Measurements from ENCODE around the gene ZNF614. TPM values are rescaled to one million over a fixed set of nuclear protein-coding genes. Genes with fewer than 3 reads are reported as not detected.

Gene ZNF614
- total and polyA plus RNA-seq, 10 of the 15 experiments (the other 5 are each of a cell fraction or from before 2014, with no cell fraction given): 3.9 to 16.0 (median 9.6) TPM

DNA sequence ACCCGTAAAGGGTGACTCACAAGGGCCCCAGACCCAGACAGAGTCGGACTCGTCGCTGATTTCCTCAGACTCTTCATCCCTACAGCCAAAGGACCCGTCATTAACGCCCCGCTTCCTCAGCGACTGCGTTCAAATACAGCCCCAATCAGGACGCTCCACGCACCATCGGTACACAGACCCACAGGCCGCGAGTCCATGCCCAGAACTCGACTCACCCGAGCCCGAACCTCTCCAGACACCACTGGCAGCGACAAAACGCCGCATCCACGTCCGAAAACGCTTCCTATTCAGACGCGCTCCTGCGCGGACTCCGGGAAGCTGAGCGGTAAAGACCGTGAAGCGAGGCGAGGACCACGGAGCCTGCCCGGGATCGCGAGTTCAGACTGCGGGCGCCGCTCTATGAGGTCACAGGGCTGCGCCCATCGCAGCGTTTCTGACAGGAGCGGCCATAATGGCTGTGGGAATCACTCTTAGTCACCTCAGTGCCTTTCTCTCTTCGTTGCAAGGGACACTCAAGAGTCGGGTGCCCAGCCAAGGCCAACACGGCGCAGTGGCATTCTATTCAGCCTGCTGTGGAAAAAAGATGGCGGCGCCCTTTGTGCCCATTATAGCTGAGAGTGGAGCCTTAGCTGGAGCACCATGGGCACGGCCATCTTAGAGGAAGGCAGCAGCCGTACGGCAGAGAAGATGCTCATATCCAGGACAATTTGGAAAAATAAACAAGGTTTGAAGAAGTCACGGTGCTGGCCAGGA lies at the start of gene ZNF614 (continued):
- TF ChIP-seq HDAC6 (IDR thresholded peaks at IDR 0.05; ENCODE audit: unreplicated experiment) (no peak), BHLHE40 (IDR thresholded peaks at IDR 0.05; ENCODE audit: borderline replicate concordance in 1 of 2, low read depth in 2 of 2, low read length in 1 of 2) (peak in 1 of 2 experiments; percentile 25; a peak in 1 of 4 replicates), IKZF1 (conservative IDR thresholded peaks at IDR 0.05) (peak; percentile 99), ZNF384 (IDR thresholded peaks at IDR 0.05; ENCODE audit: borderline replicate concordance, low read depth, low read length) (no peak), NR2F1 (conservative IDR thresholded peaks at IDR 0.05) (peak; percentile 48; the same call in 1 of the 2 replicates), EED (IDR thresholded peaks at IDR 0.05; ENCODE audit: low read depth) (0 out of 2 replicates have a peak, but pooled peaks have one; percentile 15), NFYA (IDR thresholded peaks at IDR 0.05; ENCODE audit: borderline replicate concordance, low read depth, low read length) (no peak), ZSCAN29 (IDR thresholded peaks at IDR 0.05) (no peak), RB1 (IDR thresholded peaks at IDR 0.05; ENCODE audit: borderline replicate concordance) (no peak; the same call in 1 of the 2 replicates), TAF1 (IDR thresholded peaks at IDR 0.05; ENCODE audit: borderline replicate concordance, low read depth, low read length) (peak; percentile 44), SIN3A (IDR thresholded peaks at IDR 0.05; ENCODE audit: low read depth, low read length) (peak; percentile 80; the same call in 1 of the 2 replicates), IRF4 (IDR thresholded peaks at IDR 0.05; ENCODE audit: low read depth, low read length) (no peak), MXI1 (IDR thresholded peaks at IDR 0.05; ENCODE audit: low read depth, low read length) (peak; percentile 79), SP1 (IDR thresholded peaks at IDR 0.05; ENCODE audit: low read depth, low read length) (no peak), MEF2B (IDR thresholded peaks at IDR 0.05; ENCODE audit: partially characterized antibody, poor library complexity, severe bottlenecking) (peak; percentile 94), NBN (IDR thresholded peaks at IDR 0.05) (peak; percentile 95), JUNB (IDR thresholded peaks at IDR 0.05) (peak; percentile 19; the same call in 1 of the 2 replicates), BACH1 (IDR thresholded peaks at IDR 0.05; ENCODE audit: borderline replicate concordance) (peak; percentile 34; the same call in 1 of the 2 replicates)
- TF ChIP-seq, protein P1, sequence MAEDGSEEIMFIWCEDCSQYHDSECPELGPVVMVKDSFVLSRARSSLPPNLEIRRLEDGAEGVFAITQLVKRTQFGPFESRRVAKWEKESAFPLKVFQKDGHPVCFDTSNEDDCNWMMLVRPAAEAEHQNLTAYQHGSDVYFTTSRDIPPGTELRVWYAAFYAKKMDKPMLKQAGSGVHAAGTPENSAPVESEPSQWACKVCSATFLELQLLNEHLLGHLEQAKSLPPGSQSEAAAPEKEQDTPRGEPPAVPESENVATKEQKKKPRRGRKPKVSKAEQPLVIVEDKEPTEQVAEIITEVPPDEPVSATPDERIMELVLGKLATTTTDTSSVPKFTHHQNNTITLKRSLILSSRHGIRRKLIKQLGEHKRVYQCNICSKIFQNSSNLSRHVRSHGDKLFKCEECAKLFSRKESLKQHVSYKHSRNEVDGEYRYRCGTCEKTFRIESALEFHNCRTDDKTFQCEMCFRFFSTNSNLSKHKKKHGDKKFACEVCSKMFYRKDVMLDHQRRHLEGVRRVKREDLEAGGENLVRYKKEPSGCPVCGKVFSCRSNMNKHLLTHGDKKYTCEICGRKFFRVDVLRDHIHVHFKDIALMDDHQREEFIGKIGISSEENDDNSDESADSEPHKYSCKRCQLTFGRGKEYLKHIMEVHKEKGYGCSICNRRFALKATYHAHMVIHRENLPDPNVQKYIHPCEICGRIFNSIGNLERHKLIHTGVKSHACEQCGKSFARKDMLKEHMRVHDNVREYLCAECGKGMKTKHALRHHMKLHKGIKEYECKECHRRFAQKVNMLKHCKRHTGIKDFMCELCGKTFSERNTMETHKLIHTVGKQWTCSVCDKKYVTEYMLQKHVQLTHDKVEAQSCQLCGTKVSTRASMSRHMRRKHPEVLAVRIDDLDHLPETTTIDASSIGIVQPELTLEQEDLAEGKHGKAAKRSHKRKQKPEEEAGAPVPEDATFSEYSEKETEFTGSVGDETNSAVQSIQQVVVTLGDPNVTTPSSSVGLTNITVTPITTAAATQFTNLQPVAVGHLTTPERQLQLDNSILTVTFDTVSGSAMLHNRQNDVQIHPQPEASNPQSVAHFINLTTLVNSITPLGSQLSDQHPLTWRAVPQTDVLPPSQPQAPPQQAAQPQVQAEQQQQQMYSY (CRISPR knock-in tag; IDR thresholded peaks at IDR 0.05): no peak
- TF ChIP-seq, protein P2, sequence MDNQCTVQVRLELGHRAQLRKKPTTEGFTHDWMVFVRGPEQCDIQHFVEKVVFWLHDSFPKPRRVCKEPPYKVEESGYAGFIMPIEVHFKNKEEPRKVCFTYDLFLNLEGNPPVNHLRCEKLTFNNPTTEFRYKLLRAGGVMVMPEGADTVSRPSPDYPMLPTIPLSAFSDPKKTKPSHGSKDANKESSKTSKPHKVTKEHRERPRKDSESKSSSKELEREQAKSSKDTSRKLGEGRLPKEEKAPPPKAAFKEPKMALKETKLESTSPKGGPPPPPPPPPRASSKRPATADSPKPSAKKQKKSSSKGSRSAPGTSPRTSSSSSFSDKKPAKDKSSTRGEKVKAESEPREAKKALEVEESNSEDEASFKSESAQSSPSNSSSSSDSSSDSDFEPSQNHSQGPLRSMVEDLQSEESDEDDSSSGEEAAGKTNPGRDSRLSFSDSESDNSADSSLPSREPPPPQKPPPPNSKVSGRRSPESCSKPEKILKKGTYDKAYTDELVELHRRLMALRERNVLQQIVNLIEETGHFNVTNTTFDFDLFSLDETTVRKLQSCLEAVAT (IDR thresholded peaks at IDR 0.05): peak; percentile 84
- TF ChIP-seq, protein P3, sequence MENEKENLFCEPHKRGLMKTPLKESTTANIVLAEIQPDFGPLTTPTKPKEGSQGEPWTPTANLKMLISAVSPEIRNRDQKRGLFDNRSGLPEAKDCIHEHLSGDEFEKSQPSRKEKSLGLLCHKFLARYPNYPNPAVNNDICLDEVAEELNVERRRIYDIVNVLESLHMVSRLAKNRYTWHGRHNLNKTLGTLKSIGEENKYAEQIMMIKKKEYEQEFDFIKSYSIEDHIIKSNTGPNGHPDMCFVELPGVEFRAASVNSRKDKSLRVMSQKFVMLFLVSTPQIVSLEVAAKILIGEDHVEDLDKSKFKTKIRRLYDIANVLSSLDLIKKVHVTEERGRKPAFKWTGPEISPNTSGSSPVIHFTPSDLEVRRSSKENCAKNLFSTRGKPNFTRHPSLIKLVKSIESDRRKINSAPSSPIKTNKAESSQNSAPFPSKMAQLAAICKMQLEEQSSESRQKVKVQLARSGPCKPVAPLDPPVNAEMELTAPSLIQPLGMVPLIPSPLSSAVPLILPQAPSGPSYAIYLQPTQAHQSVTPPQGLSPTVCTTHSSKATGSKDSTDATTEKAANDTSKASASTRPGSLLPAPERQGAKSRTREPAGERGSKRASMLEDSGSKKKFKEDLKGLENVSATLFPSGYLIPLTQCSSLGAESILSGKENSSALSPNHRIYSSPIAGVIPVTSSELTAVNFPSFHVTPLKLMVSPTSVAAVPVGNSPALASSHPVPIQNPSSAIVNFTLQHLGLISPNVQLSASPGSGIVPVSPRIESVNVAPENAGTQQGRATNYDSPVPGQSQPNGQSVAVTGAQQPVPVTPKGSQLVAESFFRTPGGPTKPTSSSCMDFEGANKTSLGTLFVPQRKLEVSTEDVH (IDR thresholded peaks at IDR 0.05; ENCODE audit: low read depth, partially characterized antibody): peak; percentile 38
- TF ChIP-seq, protein P4, sequence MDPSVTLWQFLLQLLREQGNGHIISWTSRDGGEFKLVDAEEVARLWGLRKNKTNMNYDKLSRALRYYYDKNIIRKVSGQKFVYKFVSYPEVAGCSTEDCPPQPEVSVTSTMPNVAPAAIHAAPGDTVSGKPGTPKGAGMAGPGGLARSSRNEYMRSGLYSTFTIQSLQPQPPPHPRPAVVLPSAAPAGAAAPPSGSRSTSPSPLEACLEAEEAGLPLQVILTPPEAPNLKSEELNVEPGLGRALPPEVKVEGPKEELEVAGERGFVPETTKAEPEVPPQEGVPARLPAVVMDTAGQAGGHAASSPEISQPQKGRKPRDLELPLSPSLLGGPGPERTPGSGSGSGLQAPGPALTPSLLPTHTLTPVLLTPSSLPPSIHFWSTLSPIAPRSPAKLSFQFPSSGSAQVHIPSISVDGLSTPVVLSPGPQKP (IDR thresholded peaks at IDR 0.05; ENCODE audit: low read depth, low read length): no peak

Measured in GM12878 (cell line).